Tibial nerve (tissue), 4 donors: ENCODE measurements around the gene CMTM8.

Source experiments
- EP300 ChIP-seq, 2 donors: sonication (generic); formaldehyde crosslinking; IDR thresholded peaks; one replicate each; pipeline ENCODE4 v1.6.1; 2017; ENCODE audit warnings: antibody characterized with exemption in 2 of 2, mild to moderate bottlenecking in 1 of 2
- POLR2A ChIP-seq, 2 donors: fragments of 450-650 bp; IDR thresholded peaks; one replicate each; pipeline ENCODE4 v1.6.1; 2017; ENCODE audit warnings: antibody characterized with exemption in 2 of 2, mild to moderate bottlenecking in 2 of 2, moderate library complexity in 2 of 2
- TF ChIP-seq, protein P1 (sequence below), 5 experiments: fragments of 200-600 bp in 3 of 5; fragments of 450-650 bp in 2 of 5; sonication (generic) in 3 of 5; IDR thresholded peaks; one replicate each; pipeline ENCODE4 v1.5.1; 2016 to 2019; ENCODE audit warnings: antibody characterized with exemption in 5 of 5, mild to moderate bottlenecking in 3 of 5, moderate library complexity in 2 of 5

DNA sequence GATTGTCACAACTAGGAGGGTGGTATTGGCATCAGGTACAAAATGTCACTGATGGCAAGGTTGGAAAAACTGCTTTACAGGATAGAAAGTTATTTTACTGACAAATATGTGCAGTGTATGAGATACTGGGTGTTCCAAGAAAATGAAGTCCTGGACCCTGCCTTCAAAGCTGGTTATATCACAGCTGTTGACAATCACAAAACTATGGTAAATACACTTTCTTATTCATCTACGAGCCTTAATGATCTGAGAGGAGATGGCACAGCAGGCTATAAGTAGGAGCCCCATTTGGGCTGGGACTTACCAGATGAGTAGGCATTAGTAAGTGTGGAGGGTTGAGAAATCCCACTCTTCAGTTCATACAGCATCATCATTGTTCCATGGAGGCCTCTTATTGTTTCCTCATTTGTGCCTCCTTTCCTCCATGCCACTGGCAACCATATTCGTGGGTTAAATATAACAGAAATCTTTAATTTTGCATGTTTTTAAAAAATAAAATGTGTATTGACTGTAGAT is 66.9 kb downstream of the CMTM8 start:
- TF ChIP-seq POLR2A (IDR thresholded peaks at IDR 0.05) (no peak), EP300 (IDR thresholded peaks at IDR 0.05) (no peak)
- TF ChIP-seq, protein P1, sequence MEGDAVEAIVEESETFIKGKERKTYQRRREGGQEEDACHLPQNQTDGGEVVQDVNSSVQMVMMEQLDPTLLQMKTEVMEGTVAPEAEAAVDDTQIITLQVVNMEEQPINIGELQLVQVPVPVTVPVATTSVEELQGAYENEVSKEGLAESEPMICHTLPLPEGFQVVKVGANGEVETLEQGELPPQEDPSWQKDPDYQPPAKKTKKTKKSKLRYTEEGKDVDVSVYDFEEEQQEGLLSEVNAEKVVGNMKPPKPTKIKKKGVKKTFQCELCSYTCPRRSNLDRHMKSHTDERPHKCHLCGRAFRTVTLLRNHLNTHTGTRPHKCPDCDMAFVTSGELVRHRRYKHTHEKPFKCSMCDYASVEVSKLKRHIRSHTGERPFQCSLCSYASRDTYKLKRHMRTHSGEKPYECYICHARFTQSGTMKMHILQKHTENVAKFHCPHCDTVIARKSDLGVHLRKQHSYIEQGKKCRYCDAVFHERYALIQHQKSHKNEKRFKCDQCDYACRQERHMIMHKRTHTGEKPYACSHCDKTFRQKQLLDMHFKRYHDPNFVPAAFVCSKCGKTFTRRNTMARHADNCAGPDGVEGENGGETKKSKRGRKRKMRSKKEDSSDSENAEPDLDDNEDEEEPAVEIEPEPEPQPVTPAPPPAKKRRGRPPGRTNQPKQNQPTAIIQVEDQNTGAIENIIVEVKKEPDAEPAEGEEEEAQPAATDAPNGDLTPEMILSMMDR (IDR thresholded peaks at IDR 0.05): no peak
